ENCODE measurements around the gene GABRE. TPM values are rescaled to one million over a fixed set of nuclear protein-coding genes. Genes with fewer than 3 reads are reported as not detected.

GABRE gene
- total and polyA plus RNA-seq, 10 of the 15 experiments (the other 5 are each of a cell fraction or from before 2014, with no cell fraction given), result 0.01 to 0.15 (median 0.10) TPM; not detected in 6

- Histone ChIP-seq H3K9me3 (replicated peaks; ENCODE audit: control insufficient read depth, insufficient read depth, low read length) (no peaks in the 10 kb centered on the region), H3K36me3 (ENCODE audit: control insufficient read depth in 2 of 2, insufficient read depth in 2 of 2, low read length in 1 of 2) (no peaks in the 10 kb centered on the region), H3K27me3 (replicated peaks in 1 of 2; ENCODE audit: control insufficient read depth in 2 of 2, insufficient read depth in 2 of 2, low read length in 1 of 2) (no peaks in the 10 kb centered on the region), H3K4me2 (ENCODE audit: control insufficient read depth, insufficient read depth) (no peak overlapping the region), H3K27ac (ENCODE audit: control insufficient read depth, insufficient read depth) (no peak overlapping the region), H4K20me1 (ENCODE audit: control insufficient read depth, insufficient read depth) (no peaks in the 10 kb centered on the region), H2AFZ (ENCODE audit: control insufficient read depth, low read depth, low read length) (no peak overlapping the region), H3K4me1 (ENCODE audit: control insufficient read depth, insufficient read depth, low read length) (no peaks in the 10 kb centered on the region), H3K79me2 (ENCODE audit: control insufficient read depth, insufficient read depth, low read length) (no peaks in the 10 kb centered on the region), H3K4me3 (no peak overlapping the region), H3K9ac (ENCODE audit: control insufficient read depth, insufficient read depth, low read length) (no peak overlapping the region)
- DNase-seq (ENCODE audit: low read depth, low spot score), result no peak
- RAD21 ChIA-PET (ENCODE audit: unreplicated experiment), result no interaction called here
- POLR2A ChIA-PET, result no interaction called here
- no TSS peak for BruUV-seq (replicated peaks)
- 0% methylated on average over 1 of the region's 1 CpG for WGBS (ENCODE audit: insufficient coverage, insufficient replicate concordance, low lambda C conversion rate, missing lambda C conversion rate)
- no peak for ATAC-seq
- CTCF ChIA-PET, result no interaction called here
- no peak for TF ChIP-seq KAT2A (conservative IDR thresholded peaks at IDR 0.05; ENCODE audit: control insufficient read depth, low read depth, low read length)
- no peak for TF ChIP-seq CHD1 (IDR thresholded peaks at IDR 0.05; ENCODE audit: low read depth, low read length)
- no peak for TF ChIP-seq CBX3 (IDR thresholded peaks at IDR 0.05; ENCODE audit: borderline replicate concordance, low read depth)
- TF ChIP-seq MYC (IDR thresholded peaks at IDR 0.05; ENCODE audit: insufficient read depth, insufficient read length, insufficient replicate concordance, low read length, severe bottlenecking), result no peak
- SMC1A ChIA-PET (ENCODE audit: uncharacterized antibody, unreplicated experiment), result no interaction called here
- FAIRE-seq, result no peak
- intact Hi-C loops (cut with micrococcal nuclease; ENCODE audit: unreplicated experiment), result no loop called here
- in situ Hi-C loops (cut with MboI), result no loop called here
Measured at GRCh38 chrX:151977923-151978322, 3.4 kb upstream of the GABRE start.

- CTCF ChIA-PET, result interaction anchor here (0.7 kb wide), 1 partner anchor 1503 kb away, joined by 3 read pairs; no protein-coding TSS in a partner anchor
- Histone ChIP-seq H4K20me1 (ENCODE audit: control insufficient read depth, insufficient read depth) (no peaks in the 10 kb centered on the region), H3K4me3 (no peak overlapping the region), H3K27me3 (replicated peaks in 1 of 2; ENCODE audit: control insufficient read depth in 2 of 2, insufficient read depth in 2 of 2, low read length in 1 of 2) (no peaks in the 10 kb centered on the region), H2AFZ (ENCODE audit: control insufficient read depth, low read depth, low read length) (no peak overlapping the region), H3K4me1 (ENCODE audit: control insufficient read depth, insufficient read depth, low read length) (no peaks in the 10 kb centered on the region), H3K27ac (ENCODE audit: control insufficient read depth, insufficient read depth) (no peak overlapping the region), H3K36me3 (ENCODE audit: control insufficient read depth in 2 of 2, insufficient read depth in 2 of 2, low read length in 1 of 2) (no peaks in the 10 kb centered on the region), H3K9me3 (replicated peaks; ENCODE audit: control insufficient read depth, insufficient read depth, low read length) (no peaks in the 10 kb centered on the region), H3K4me2 (ENCODE audit: control insufficient read depth, insufficient read depth) (no peak overlapping the region), H3K79me2 (ENCODE audit: control insufficient read depth, insufficient read depth, low read length) (no peaks in the 10 kb centered on the region), H3K9ac (ENCODE audit: control insufficient read depth, insufficient read depth, low read length) (no peak overlapping the region)
- RAD21 ChIA-PET (ENCODE audit: unreplicated experiment), result no interaction called here
- in situ Hi-C loops (cut with MboI), result no loop called here
- DNase-seq (ENCODE audit: low read depth, low spot score) (no peak), FAIRE-seq (no peak), ATAC-seq (no peak)
- SMC1A ChIA-PET (ENCODE audit: uncharacterized antibody, unreplicated experiment), result interaction anchor here (0.5 kb wide), 1 partner anchor 678 kb away, joined by 3 read pairs; no protein-coding TSS in a partner anchor
- BruUV-seq (replicated peaks), result no TSS peak
- WGBS (ENCODE audit: insufficient coverage, insufficient replicate concordance, low lambda C conversion rate, missing lambda C conversion rate), result 14% methylated on average over 5 of the region's 5 CpGs
- intact Hi-C loops (cut with micrococcal nuclease; ENCODE audit: unreplicated experiment), result no loop called here
- POLR2A ChIA-PET, result no interaction called here
- TF ChIP-seq IRF3 (IDR thresholded peaks at IDR 0.05) (no peak), CHD4 (IDR thresholded peaks at IDR 0.05) (no peak), BMI1 (IDR thresholded peaks at IDR 0.05; ENCODE audit: borderline replicate concordance) (no peak), TCF3 (IDR thresholded peaks at IDR 0.05; ENCODE audit: borderline replicate concordance, insufficient read depth, low read depth, low read length) (no peak), CHD1 (IDR thresholded peaks at IDR 0.05; ENCODE audit: low read depth, low read length) (no peak), DPF2 (IDR thresholded peaks at IDR 0.05) (no peak), PRDM15 (CRISPR knock-in tag; IDR thresholded peaks at IDR 0.05) (no peak), PAX8 (IDR thresholded peaks at IDR 0.05) (no peak)
Measured at GRCh38 chrX:151977009-151977408, 2.5 kb upstream of the GABRE start.
